GM21619 (cell line): ENCODE data around the gene NASP.
A peak's percentile ranks its signal among the peaks of the same experiment; 100 is the strongest.
"Not testable (repeated sequence)": the region's sequence is repeated elsewhere in the genome, so short reads cannot be mapped to it uniquely, and the experiment has no call there.

Experiments used
- ATAC-seq: cut with Tn5 transposase; IDR thresholded peaks from one replicate; pipeline ENCODE4 v1.9.1; 2021; ENCODE audit not compliant: unreplicated experiment

The NASP gene

DNA sequence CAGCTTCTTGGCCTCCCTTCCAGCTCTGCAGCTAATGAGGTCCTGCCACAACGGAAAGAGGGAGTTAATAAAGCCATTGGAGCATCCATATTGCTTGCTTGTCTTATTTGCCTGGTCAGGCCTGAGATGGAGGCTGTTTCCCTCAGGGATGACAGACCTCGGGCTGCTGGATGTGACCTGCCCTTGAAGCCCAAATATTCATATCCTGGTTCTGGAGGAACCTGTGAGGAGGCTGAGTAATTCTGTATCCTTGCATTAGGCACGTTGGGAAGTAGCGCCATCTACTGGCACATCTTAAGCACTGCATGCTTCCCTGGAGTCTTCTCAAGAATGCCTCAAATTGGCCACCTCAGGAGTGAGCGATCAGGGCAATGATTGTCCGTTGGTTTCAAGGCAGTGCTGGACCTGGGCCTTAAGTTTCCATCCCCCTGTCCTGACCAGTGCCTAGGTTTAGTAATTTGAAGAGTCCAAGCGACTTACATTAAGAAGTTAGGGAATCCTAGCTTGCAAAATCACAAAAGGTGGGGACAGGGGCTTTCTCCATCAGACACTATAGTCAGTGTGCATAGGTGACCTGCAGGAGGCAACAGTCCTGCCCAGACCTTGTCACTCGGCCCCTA lies 13.8 kb upstream of the NASP start:
- ATAC-seq = no peak

DNA sequence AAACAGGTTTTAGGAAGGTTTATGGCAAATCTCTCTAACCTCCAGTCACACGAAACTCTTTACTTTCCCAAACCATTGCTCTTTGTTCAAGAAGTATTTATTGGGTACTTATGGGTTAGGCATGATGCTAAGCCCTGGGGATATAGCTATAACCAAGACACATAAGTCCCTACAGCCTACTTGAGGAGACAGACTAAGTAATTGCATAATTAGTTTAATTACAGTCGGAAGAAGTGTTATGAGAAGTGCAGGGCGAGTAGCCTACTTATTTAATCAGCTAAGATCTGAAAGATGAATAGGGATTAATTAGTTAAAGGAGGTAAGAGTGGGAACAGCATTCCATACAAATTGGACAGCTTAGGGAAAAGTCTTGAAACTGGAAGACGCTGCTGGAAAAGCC lies 13.2 kb upstream of the NASP start:
- ATAC-seq = no peak

DNA sequence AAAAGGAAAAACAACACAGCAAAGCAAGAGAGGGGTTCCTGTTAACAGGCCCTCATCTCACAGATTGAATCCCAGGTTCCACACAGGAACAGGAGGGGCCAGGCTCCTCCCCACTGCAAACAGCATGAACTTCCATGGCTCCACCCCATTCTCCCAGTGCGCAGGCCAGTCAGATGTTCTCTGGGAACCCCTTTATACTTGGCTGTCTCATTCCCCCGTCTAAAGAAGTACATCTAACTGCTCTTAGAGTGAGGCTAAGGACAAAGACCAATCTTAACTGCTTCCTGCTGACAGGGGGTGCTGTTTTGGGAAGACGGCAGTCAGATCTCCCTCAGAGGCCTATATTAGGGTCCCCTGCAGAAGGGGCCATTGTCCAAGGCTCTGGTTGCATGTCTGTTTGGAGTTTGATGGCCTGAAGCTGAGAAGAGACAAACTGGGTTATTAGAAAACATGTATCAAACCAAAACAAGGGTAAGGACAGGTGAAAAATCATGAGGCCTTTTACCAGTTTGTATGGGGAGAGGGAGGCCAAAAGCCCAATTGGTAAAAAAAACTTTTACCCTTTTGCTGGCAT lies 10.5 kb upstream of the NASP start:
- no peak for ATAC-seq

DNA sequence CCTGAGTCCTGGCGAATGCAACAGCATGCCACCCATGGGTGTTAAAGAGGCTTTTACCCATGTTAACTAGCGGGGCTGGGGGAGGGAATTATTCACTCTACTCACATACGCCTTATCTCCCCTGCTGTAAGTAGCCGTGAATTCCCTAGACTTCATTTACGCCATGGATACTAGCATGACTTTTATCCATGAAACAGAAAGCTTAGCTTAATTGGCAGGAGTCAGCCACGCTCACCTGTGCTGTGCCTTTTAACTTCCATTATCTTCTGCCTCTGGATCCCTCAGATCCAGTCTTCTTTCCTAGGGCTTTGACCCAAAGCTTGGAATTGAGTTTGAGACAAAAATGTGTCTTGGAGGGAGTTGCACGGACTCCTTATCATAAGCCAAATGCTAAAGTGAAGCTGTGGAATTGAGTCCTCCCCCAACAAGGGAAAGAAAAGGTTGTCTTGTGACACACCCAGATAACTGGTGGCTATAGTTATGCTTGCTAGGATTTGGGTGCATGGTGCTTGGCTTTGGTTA lies 9.7 kb upstream of the NASP start:
- ATAC-seq = no peak

DNA sequence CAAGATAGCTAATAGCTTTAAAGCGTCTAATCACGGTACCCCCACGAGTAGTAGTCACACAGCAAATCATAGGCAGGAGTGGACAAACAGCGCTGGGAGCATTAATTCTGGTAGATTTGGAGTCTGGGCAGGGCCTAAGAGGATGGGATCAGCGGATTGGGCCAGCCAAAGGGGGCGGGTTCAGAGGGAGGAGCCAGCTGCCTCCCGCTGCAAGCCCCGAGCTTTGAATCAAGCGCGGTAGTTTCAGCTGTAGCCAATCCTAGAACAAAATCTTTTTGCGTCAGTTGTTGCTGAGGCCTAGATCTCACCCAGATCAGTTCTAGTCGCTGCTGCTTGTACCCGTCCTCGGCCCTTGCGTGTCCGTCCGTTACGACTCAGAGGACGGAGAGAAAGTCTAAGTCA lies 576 bp upstream of the NASP start:
- ATAC-seq = peak; percentile 67

DNA sequence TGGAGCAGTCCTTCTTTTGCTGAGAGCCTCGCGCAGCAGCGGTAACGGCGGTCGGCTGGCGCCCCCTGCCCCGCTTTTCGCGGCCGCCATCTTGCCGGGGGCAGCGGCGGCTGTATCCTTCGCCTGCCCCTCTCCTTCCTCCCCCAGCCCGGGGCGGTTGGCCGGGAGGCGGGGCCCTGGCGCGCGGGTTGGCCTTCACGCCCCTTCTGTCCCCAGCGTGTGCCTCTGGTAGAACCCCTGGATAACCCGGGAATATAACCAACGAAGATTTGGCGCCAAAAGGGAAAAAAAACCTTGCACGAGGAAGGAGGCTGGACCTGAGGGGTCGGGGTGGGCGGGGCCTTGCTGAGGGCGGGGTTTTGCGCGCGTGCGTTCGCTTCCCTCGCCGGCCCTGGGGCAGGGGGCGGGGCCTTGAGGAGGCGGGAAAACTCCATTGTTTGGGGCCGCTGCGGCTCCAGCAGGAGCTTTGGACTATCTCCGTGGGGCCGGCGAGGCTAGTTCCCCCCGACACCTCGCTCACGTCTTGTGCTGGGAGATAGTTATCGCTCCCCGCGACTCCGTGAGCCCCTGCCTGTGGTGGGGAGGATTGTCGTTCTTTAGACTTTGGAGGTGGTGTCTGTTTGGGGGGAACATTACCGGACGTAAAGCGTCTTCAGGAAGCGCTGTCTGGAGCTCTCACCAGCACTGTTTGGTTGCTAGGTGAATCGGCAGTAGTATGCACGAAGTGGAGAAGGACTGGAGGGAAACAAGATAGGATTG lies 689 bp downstream of the NASP start:
- ATAC-seq = peak; percentile 27

DNA sequence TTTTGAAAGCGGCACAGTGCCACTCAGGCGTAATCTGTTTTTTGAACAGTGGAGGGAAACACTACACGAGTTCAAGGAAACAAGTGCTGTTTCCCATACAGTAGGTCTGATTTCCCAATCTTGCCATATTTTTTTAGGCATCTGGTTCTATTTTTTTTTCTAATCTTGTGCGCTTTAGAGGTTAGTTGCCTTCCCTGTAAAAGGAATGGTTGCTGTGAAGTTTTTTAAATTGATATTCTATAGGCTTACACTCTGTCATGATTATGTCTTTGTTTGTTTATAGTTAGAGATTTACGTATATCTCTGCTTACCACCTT lies 1.2 kb downstream of the NASP start:
- no peak for ATAC-seq

DNA sequence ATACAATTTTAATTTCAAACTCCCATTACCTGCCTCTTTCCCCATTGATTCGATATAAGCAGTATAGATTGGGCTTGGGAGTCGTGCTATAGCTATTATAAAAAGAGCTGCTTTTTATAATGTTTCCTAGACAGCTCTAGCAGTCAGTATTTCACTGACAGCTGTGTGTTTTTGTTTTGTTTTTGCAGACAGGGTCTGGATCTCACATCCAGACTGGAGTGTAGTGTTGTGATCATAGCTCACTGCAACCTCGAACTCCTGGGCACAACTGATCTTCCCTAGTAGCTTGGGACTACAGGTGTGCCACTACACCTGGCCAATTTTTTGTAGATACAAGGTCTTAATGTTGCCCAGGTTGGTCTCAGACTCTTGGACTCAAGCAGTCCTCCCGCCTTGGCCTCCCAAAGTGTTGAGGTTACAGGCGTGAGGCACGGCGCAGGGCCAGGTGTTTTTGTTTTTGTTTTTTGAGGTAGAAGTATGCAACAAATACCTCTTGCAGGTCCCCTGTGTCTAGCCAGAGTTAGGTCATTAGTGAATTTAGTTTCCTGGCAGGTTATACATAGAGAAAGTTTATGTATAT lies 1.7 kb downstream of the NASP start:
- no peak for ATAC-seq

DNA sequence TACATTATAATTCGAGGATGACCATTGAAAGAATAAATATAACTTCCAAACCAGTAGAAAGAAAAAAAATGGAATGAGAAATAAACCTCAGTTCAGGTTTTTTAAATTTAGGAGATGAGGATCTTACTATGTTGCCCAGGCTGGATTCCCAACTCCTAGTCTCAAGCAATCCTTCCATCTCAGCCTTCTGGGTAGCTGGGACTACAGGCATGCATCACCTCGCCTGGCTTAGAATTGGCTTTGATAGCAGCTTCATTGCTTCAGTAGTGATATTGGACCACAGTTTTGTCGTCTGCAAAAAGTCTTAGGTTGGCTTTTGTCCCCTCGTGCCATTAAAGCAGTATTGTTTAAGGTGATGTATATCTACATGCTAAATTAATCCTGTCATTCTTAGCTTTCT lies 2.9 kb downstream of the NASP start:
- no peak for ATAC-seq

DNA sequence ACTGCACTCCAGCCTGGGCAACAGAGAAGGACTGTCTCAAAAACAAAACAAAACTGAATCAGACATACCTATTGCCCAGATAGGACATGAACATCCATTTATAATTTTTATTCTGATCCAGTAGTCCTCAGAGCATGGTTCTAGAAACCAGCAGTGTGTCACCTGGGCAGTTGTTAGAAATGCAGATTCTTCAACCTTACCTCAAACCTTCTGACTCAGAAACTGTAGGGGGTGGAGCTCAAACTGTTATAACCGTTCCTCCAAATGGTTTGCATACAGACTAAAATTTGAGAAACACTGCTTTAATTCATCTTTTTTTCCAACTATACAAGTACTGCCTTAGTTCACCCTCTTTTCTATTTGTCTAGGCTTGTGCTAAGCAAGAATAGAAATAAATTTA lies 6.0 kb downstream of the NASP start:
- ATAC-seq = no peak

DNA sequence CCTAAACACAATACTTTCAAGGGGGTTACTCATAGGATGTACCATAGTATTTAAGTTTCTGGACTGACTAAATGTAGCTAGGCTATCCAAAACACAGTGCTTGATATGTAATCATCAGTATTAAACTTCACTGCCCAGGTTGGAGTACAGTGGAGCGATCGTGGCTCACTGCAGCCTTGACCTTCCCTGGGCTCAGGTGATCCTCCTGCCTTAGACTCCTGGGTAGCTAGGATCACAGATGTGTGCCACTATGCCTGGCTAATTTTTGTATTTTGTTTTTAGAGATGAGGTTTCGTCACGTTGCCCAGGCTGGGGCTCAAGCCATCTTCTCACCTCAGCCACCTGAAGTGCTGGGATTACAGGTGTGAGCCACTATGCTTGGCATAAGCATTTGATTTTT lies 10.6 kb downstream of the NASP start:
- ATAC-seq = no peak

DNA sequence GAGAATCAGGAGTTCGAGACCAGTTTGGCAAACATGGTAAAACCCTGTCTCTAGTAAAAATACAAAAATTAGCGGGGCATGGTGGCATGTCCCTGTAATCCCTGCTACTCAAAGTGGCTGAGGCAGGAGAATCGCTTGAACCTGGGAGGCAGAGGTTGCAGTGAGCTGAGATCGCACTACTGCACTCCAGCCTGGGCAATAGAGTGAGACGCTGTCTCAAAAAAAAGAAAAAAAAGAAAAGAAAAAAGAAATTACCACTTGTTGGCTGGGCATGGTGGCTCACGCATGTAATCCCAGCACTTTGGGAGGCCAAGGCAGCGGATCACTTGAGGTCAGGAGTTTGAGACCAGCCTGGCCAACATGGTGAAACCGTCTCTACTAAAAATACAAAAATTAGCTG lies 12.9 kb downstream of the NASP start:
- ATAC-seq = not testable (repeated sequence)

DNA sequence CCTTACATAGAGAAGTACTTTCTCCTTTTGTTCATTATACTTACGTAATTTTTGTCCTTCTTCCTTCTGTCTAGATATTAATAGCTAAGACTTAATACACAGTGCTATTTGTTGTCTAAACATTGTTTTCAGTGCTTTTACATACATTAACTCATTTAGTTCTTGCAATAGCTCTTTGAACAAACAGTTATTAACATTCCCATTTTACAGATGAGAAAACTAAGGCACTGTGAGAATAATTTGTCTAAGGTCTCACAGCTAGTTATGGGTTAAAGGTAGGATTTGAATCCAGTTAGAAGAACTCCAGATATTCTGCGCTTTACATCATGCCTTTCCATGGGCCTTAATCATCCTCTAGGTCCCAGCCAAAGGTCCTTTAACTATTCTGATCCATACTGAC lies 20.4 kb downstream of the NASP start:
- ATAC-seq = no peak

DNA sequence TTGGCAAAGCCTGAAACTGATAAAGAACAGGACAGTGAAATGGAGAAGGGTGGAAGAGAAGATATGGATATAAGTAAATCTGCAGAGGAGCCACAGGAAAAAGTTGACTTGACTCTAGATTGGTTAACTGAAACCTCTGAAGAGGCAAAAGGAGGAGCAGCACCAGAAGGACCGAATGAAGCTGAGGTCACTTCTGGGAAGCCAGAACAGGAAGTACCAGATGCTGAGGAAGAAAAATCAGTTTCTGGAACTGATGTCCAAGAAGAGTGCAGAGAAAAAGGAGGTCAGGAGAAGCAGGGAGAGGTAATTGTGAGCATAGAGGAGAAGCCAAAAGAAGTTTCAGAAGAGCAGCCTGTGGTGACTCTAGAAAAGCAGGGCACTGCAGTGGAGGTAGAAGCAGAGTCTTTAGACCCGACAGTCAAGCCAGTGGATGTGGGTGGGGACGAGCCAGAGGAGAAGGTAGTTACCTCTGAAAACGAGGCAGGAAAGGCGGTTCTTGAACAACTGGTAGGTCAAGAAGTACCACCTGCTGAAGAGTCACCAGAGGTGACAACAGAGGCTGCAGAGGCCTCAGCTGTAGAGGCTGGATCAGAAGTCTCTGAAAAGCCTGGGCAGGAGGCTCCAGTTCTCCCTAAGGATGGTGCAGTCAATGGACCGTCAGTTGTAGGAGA lies 23.7 kb downstream of the NASP start:
- ATAC-seq = no peak

DNA sequence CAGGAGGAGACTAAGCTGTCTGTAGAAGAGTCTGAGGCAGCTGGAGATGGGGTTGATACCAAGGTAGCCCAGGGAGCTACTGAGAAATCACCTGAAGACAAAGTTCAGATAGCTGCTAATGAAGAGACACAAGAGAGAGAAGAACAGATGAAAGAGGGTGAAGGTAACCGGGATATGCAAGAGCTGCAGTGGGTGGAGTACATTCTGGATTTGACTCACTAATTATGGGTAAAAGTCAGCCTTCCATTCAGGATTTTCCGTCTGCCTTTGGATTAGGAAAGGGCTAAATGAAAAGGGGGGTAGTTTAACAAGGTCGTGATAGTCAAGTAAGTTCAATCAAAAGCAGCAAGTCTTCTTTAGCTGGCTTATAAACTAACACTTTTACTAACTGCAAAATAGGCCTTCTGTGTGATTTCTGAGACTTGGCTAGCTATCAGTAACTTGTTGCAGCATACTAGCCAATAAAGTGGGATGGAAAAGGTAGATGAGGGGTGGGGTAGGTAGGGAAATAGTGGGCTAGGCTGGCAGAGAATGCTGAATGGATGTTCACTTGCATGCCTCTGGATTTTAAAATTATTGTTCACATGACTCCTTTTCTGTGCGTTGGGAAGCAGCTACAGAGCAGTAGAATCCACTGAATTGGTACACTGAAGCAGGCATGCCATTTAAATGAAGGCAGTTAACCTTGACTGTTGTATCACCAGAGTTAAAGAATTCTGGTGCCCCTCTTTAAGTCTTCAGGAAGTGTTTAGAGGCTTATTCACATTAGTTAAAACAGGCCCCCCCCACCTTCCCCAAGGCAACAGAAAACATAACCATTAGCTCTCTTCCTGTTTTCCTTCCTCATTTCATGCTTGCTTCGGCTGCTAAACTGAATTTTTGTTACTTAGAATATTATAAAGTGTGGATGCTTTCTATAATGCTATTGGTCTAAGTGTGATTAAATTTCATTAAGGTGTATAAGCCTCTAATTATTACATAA lies 24.6 kb downstream of the NASP start:
- ATAC-seq = no peak

DNA sequence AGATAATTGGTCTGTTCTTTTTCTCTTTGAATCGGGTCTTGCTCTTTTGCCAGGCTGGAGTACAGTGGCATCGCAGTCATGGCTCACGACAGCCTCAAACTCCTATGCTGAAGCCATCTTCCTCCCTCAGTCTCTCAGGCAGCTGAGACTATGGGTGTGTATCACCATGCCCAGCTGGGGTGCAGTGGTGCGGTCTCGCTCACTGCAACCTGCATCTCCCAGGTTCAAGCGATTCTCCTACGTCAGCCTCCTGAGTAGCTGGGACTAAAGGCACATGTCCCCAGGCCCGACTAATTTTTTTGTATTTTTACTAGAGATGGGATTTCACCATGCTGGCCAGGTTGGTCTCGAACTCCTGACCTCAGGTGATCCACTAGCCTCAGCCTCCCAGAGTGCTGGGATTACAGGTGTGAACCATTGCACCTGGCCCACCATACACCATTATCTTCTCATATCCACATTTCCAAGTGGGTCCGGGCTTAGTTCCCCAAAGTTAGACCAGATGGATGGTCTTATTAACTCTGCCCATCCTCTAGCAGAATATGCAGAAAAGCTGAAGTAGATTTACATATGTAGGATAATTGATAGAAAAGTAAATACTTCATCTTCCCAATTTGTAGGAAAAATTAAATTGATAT lies 26.9 kb downstream of the NASP start:
- no peak for ATAC-seq

DNA sequence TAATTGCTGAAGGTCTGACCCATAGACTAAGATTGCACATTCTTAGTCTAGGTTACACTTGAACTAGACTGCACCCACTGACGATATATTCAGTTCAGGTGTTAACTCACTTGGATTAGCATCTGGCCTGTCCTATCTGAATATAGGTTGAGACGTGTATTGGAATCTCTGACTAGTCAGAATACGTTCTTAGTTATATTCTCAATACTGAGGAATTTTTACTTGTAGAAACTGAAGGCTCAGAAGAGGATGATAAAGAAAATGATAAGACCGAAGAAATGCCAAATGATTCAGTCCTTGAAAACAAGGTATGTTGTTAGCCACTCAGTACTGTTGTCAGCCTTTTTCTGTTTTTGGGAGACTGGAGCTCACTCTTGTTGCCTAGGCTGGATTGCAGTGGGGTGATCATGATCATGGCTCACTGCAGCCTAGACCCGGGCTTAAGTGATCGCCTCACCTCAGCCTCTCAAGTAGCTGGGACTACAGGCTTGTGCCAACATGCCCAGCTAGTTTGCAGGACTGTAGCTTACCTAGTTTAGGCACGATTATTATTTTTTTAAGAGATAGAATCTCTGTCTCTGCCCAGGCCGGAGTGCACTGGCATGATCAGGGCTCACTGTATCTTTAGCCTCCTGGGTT lies 29.2 kb downstream of the NASP start:
- ATAC-seq = no peak

DNA sequence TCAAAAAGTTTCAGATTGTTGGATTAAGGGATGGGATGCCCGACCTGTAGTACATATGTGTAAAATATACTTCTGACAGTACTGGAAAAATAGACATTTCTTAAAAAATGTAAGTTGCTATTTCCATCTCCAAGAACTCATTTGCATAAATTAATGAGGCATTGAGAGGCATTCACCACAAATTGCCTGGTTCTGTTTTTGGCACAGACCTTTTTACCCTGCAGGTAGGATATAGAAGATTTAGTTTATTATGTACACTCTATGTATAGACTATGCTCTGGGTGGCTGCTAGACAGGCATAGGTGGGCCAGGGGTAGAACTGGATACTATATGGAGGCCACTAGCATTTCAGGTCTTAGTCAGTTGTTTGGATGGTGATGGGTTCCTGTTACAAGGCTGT lies 32.0 kb downstream of the NASP start:
- no peak for ATAC-seq

DNA sequence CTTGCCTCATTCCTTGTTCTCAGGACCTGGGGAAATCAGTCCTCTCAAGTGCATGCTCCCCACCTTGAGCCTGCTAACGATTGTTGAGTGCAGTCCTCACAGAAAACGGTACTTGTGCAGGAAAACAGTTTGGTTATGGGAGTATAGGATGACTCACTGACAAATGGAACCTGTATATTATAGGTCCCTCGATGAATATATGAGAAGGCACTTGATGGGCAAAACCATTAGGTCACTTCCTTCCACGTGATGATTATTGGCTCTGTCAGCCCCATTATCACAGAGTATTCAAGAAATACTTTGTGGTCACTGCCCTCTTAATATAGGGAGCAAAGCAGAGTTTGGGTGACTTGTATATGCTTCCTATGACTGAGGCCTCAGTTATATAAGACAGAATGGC lies 33.8 kb downstream of the NASP start:
- ATAC-seq = no peak
